LNCaP clone FGC (cell line): Measurements from ENCODE around the gene CACNG4.
"Not testable (repeated sequence)": the region's sequence is repeated elsewhere in the genome, so short reads cannot be mapped to it uniquely, and the experiment has no call there.

Experiments used
- DNase-seq: peaks from one replicate; pipeline ENCODE4 v3.0.0-alpha.2; 2011; ENCODE audit warnings: low read depth
- H3K4me3 ChIP-seq: 2 replicates; pipeline ENCODE4 v1.5.1; 2011; ENCODE audit warnings: mild to moderate bottlenecking, low read depth, low read length, control low read depth
- CTCF ChIP-seq: IDR thresholded peaks from 2 replicates; pipeline ENCODE4 v1.5.1; 2012; ENCODE audit warnings: mild to moderate bottlenecking; ENCODE audit not compliant: control insufficient read depth, insufficient read depth; ENCODE audit errors: extremely low read depth

The CACNG4 gene

GRCh38 chr17:66971730-66972441, 7.4 kb downstream of the CACNG4 start:
- H3K4me3 ChIP-seq = no peak overlapping the region
- no peak for DNase-seq
- no peak for TF ChIP-seq CTCF

- not testable (repeated sequence) for H3K4me3 ChIP-seq, DNase-seq
Observed at GRCh38 chr17:66972442-66972830, 7.9 kb downstream of the CACNG4 start.

- DNase-seq = no peak
- no peak overlapping the region for H3K4me3 ChIP-seq
- no peak for TF ChIP-seq CTCF
Observed at GRCh38 chr17:66975188-66975587, 10.7 kb downstream of the CACNG4 start.

- no peak overlapping the region for H3K4me3 ChIP-seq
- peak; percentile 40 for TF ChIP-seq CTCF
- DNase-seq = no peak
Observed at GRCh38 chr17:66975614-66976378, 11.3 kb downstream of the CACNG4 start.

- DNase-seq = no peak
- no peak for TF ChIP-seq CTCF
Observed at GRCh38 chr17:66976379-66976663, 11.8 kb downstream of the CACNG4 start.

GRCh38 chr17:66976781-66977201, 12.3 kb downstream of the CACNG4 start:
- no peak for DNase-seq

More at GRCh38 chr17:66976379-66976663, 11.8 kb downstream of the CACNG4 start:
- no peak overlapping the region for H3K4me3 ChIP-seq

More at GRCh38 chr17:66976781-66977201, 12.3 kb downstream of the CACNG4 start:
- H3K4me3 ChIP-seq = no peak overlapping the region
- no peak for TF ChIP-seq CTCF
